WTC11 (cell line): ENCODE results near the gene ATP9B. TPM values are rescaled to one million over a fixed set of nuclear protein-coding genes. Genes with fewer than 3 reads are reported as not detected.
A peak's percentile ranks its signal among the peaks of the same experiment; 100 is the strongest.

Source experiments
- ATAC-seq: fragments of 200-7000 bp; cut with Tn5 transposase; 2 replicates; pipeline ENCODE4 v1.10.0; 2021; ENCODE audit warnings: mild to moderate bottlenecking, moderate library complexity
- CTCF ChIA-PET: fragments of 300-600 bp; sonication (Branson Sonifier 250); formaldehyde crosslinking; loops from one replicate; lab custom pipeline; 2021; ENCODE audit warnings: antibody characterized with exemption; lab: Charles Lee
- POLR2A ChIA-PET: fragments of 350-600 bp; sonication (Branson Sonifier 250); formaldehyde crosslinking; loops from one replicate; lab custom pipeline; 2021; ENCODE audit warnings: antibody characterized with exemption; lab: Charles Lee
- DNase-seq: peaks from one replicate; pipeline ENCODE4 v3.0.0; 2021; ENCODE audit warnings: low spot score
- H3K27ac Mint-ChIP-seq: 2 replicates; pipeline ENCODE4 v1.8.0; 2021; ENCODE audit warnings: mixed read lengths
- H3K27me3 Mint-ChIP-seq: 2 replicates; pipeline ENCODE4 v1.8.0; 2021; ENCODE audit warnings: low read depth, mild to moderate bottlenecking, moderate library complexity, mixed read lengths
- H3K36me3 Mint-ChIP-seq: 2 replicates; pipeline ENCODE4 v1.8.0; 2021; ENCODE audit warnings: mixed read lengths
- H3K4me1 Mint-ChIP-seq: 2 replicates; pipeline ENCODE4 v1.8.0; 2022; ENCODE audit warnings: mixed read lengths
- H3K4me3 Mint-ChIP-seq: 2 replicates; pipeline ENCODE4 v1.8.0; 2021; ENCODE audit warnings: mild to moderate bottlenecking, moderate library complexity, mixed read lengths
- H3K9me3 Mint-ChIP-seq: 2 replicates; pipeline ENCODE4 v1.8.0; 2021; ENCODE audit warnings: mixed read lengths
- ATF3 ChIP-seq: sonication (generic); formaldehyde crosslinking; conservative IDR thresholded peaks from 2 replicates; pipeline ENCODE4 v1.8.1; 2022; ENCODE audit warnings: mild to moderate bottlenecking, missing genetic modification reagents
- ATF6 ChIP-seq: sonication (generic); formaldehyde crosslinking; IDR thresholded peaks from 2 replicates; pipeline ENCODE4 v1.8.1; 2023; ENCODE audit warnings: mild to moderate bottlenecking, missing genetic modification reagents
- CBFB ChIP-seq: sonication (generic); formaldehyde crosslinking; IDR thresholded peaks from 2 replicates; pipeline ENCODE4 v1.8.1; 2022; ENCODE audit warnings: mild to moderate bottlenecking, low read depth, missing genetic modification reagents
- CREM ChIP-seq: sonication (generic); formaldehyde crosslinking; IDR thresholded peaks from 2 replicates; pipeline ENCODE4 v1.8.1; 2022; ENCODE audit warnings: mild to moderate bottlenecking, missing genetic modification reagents, moderate library complexity
- E2F1 ChIP-seq: sonication (generic); formaldehyde crosslinking; IDR thresholded peaks from 2 replicates; pipeline ENCODE4 v1.8.0; 2022; ENCODE audit warnings: mild to moderate bottlenecking, missing genetic modification reagents
- E2F5 ChIP-seq: sonication (generic); formaldehyde crosslinking; IDR thresholded peaks from 2 replicates; pipeline ENCODE4 v1.8.1; 2022; ENCODE audit warnings: mild to moderate bottlenecking, moderate library complexity, missing genetic modification reagents
- ESRRA ChIP-seq: sonication (generic); formaldehyde crosslinking; IDR thresholded peaks from 2 replicates; pipeline ENCODE4 v1.8.1; 2022; ENCODE audit warnings: mild to moderate bottlenecking, missing genetic modification reagents, borderline replicate concordance
- GRHL2 ChIP-seq: fragments of 250-450 bp; sonication (Bioruptor Pico); IDR thresholded peaks from 2 replicates; pipeline ENCODE4 v1.8.0; 2022; ENCODE audit warnings: mild to moderate bottlenecking, moderate library complexity; ENCODE audit not compliant: insufficient replicate concordance, severe bottlenecking
- JUN ChIP-seq: sonication (generic); formaldehyde crosslinking; IDR thresholded peaks from 2 replicates; pipeline ENCODE4 v1.8.0; 2023; ENCODE audit warnings: mild to moderate bottlenecking, missing genetic modification reagents
- MYBL2 ChIP-seq: sonication (generic); formaldehyde crosslinking; IDR thresholded peaks from 2 replicates; pipeline ENCODE4 v1.8.1; 2023; ENCODE audit warnings: mild to moderate bottlenecking, moderate library complexity, missing genetic modification reagents
- NFYB ChIP-seq: sonication (generic); formaldehyde crosslinking; conservative IDR thresholded peaks from 2 replicates; pipeline ENCODE4 v1.8.0; 2022; ENCODE audit warnings: low read depth, missing genetic modification reagents
- NR3C1 ChIP-seq: sonication (generic); formaldehyde crosslinking; conservative IDR thresholded peaks from 2 replicates; pipeline ENCODE4 v1.8.1; 2023; ENCODE audit warnings: low read depth, mild to moderate bottlenecking, missing genetic modification reagents
- OVOL2 ChIP-seq: fragments of 250-450 bp; sonication (Bioruptor Pico); IDR thresholded peaks from 2 replicates; pipeline ENCODE4 v1.9.0; 2021; ENCODE audit warnings: mild to moderate bottlenecking, borderline replicate concordance
- PRRX2 ChIP-seq: fragments of 250-450 bp; sonication (Bioruptor Pico); IDR thresholded peaks from 2 replicates; pipeline ENCODE4 v1.8.0; 2021; ENCODE audit warnings: mild to moderate bottlenecking
- SMAD4 ChIP-seq: sonication (generic); formaldehyde crosslinking; IDR thresholded peaks from 2 replicates; pipeline ENCODE4 v1.8.0; 2022; ENCODE audit warnings: mild to moderate bottlenecking, missing genetic modification reagents
- SOX15 ChIP-seq: fragments of 250-450 bp; sonication (Bioruptor Pico); IDR thresholded peaks from 2 replicates; pipeline ENCODE4 v1.9.0; 2021; ENCODE audit warnings: mild to moderate bottlenecking
- ZNF138 ChIP-seq: sonication (generic); formaldehyde crosslinking; conservative IDR thresholded peaks from 2 replicates; pipeline ENCODE4 v1.8.1; 2022; ENCODE audit warnings: mild to moderate bottlenecking, moderate library complexity, missing genetic modification reagents
- ZNF317 ChIP-seq: sonication (generic); formaldehyde crosslinking; IDR thresholded peaks from 2 replicates; pipeline ENCODE4 v1.8.1; 2023; ENCODE audit warnings: low read depth, mild to moderate bottlenecking, moderate library complexity, missing genetic modification reagents, borderline replicate concordance
- ZNF512 ChIP-seq: sonication (generic); formaldehyde crosslinking; IDR thresholded peaks from 2 replicates; pipeline ENCODE4 v1.8.1; 2022; ENCODE audit warnings: missing genetic modification reagents, borderline replicate concordance
- ZNF532 ChIP-seq: fragments of 250-450 bp; sonication (Bioruptor Pico); IDR thresholded peaks from 2 replicates; pipeline ENCODE4 v1.9.0; 2021; ENCODE audit warnings: mild to moderate bottlenecking, borderline replicate concordance
- total RNA-seq: library from RNA; stranded (reverse); gene quantifications from 3 replicates; pipeline ENCODE4 v1.2.3, GENCODE V29; 2021

ATP9B gene
- total RNA-seq, 1 experiment from 2014 or later = 19.0 TPM

GRCh38 chr18:79413901-79414300 lies 344.7 kb downstream of the ATP9B start:
- no peak for ATAC-seq
- H3K9me3 Mint-ChIP-seq = no peaks in the 10 kb centered on the region
- H3K36me3 Mint-ChIP-seq = peaks cover 3% of the 10 kb centered on the region; the same call in 1 of the 2 replicates
- peak overlapping the region; percentile 60; the same call in 1 of the 2 replicates for H3K27ac Mint-ChIP-seq
- no peak for DNase-seq
- TF ChIP-seq ESRRA (no peak), PRRX2 (CRISPR knock-in tag) (no peak), E2F1 (CRISPR knock-in tag) (no peak), NR3C1 (CRISPR knock-in tag) (no peak), ZNF317 (CRISPR knock-in tag) (no peak), JUN (no peak), CREM (CRISPR knock-in tag) (no peak)
- H3K4me3 Mint-ChIP-seq = no peak overlapping the region
- CTCF ChIA-PET = no interaction called here
- H3K4me1 Mint-ChIP-seq = peaks cover 4% of the 10 kb centered on the region
- H3K27me3 Mint-ChIP-seq = no peaks in the 10 kb centered on the region
- POLR2A ChIA-PET = no interaction called here

- POLR2A ChIA-PET = no interaction called here
These were observed 347.0 kb downstream of the ATP9B start for GRCh38 chr18:79416022-79416676.

GRCh38 chr18:79416677-79417052 lies 347.5 kb downstream of the ATP9B start:
- ATAC-seq (no peak), DNase-seq (no peak)
- no peak overlapping the region for H3K27ac Mint-ChIP-seq
- no peaks in the 10 kb centered on the region; the same call in 1 of the 2 replicates for H3K27me3 Mint-ChIP-seq
- POLR2A ChIA-PET = no interaction called here
- peaks cover 4% of the 10 kb centered on the region for H3K4me1 Mint-ChIP-seq
- CTCF ChIA-PET = no interaction called here
- no peak overlapping the region for H3K4me3 Mint-ChIP-seq
- no peak for TF ChIP-seq ATF3 (CRISPR knock-in tag)
- TF ChIP-seq E2F5 = no peak
- peaks cover 8% of the 10 kb centered on the region; the same call in 1 of the 2 replicates for H3K36me3 Mint-ChIP-seq
- H3K9me3 Mint-ChIP-seq = no peaks in the 10 kb centered on the region

More at GRCh38 chr18:79416022-79416676, 347.0 kb downstream of the ATP9B start:
- no peak overlapping the region for H3K4me3 Mint-ChIP-seq
- no peaks in the 10 kb centered on the region; the same call in 1 of the 2 replicates for H3K27me3 Mint-ChIP-seq
- no peaks in the 10 kb centered on the region for H3K9me3 Mint-ChIP-seq
- no peak for ATAC-seq
- no peak for DNase-seq
- H3K27ac Mint-ChIP-seq = no peak overlapping the region
- peaks cover 8% of the 10 kb centered on the region; the same call in 1 of the 2 replicates for H3K36me3 Mint-ChIP-seq
- peaks cover 4% of the 10 kb centered on the region for H3K4me1 Mint-ChIP-seq
- no peak for TF ChIP-seq NFYB
- TF ChIP-seq ZNF138 (CRISPR knock-in tag) = no peak
- no peak for TF ChIP-seq SMAD4 (CRISPR knock-in tag)
- TF ChIP-seq ATF6 = no peak
- CTCF ChIA-PET = no interaction called here

- ATAC-seq = no peak
- Mint-ChIP-seq H3K4me3 (no peak overlapping the region), H3K27ac (no peak overlapping the region), H3K36me3 (peaks cover 4% of the 10 kb centered on the region), H3K4me1 (no peaks in the 10 kb centered on the region), H3K9me3 (no peaks in the 10 kb centered on the region), H3K27me3 (no peaks in the 10 kb centered on the region; the same call in 1 of the 2 replicates)
- CTCF ChIA-PET = no interaction called here
- no peak for DNase-seq
- POLR2A ChIA-PET = no interaction called here
- TF ChIP-seq OVOL2 (CRISPR knock-in tag) = no peak
- TF ChIP-seq MYBL2 = no peak
- TF ChIP-seq SOX15 (CRISPR knock-in tag) = no peak
- no peak for TF ChIP-seq GRHL2 (CRISPR knock-in tag)
- no peak for TF ChIP-seq ZNF512 (CRISPR knock-in tag)
- no peak for TF ChIP-seq ZNF532
- TF ChIP-seq CBFB = no peak
These were observed 349.0 kb downstream of the ATP9B start for GRCh38 chr18:79418236-79418635.
